Inferior parietal cortex (tissue), 1 donor: ENCODE data around the gene TP53BP1.

ENCODE experiments used
- DNase-seq: peaks from one replicate; pipeline ENCODE4 v3.0.0-alpha.2; 2016; ENCODE audit errors: extremely low spot score

The TP53BP1 gene

GRCh38 chr15:43520138-43520537 lies 27.2 kb upstream of the TP53BP1 start:
- DNase-seq, result no peak

GRCh38 chr15:43519196-43519595 lies 26.2 kb upstream of the TP53BP1 start:
- DNase-seq, result peak; percentile 58

GRCh38 chr15:43518197-43518761 lies 25.3 kb upstream of the TP53BP1 start:
- peak; percentile 73 for DNase-seq

GRCh38 chr15:43517354-43518196 lies 24.6 kb upstream of the TP53BP1 start, which contains the start of gene MAP1A:
MAP1A (plus strand) TSS chr15:43517608; CDS start chr15:43521474, 3,866 bp downstream.
- DNase-seq, result peak; percentile 70

GRCh38 chr15:43516801-43517353 lies 23.9 kb upstream of the TP53BP1 start:
- DNase-seq, result no peak

- DNase-seq, result no peak
These were observed 23.2 kb upstream of the TP53BP1 start for GRCh38 chr15:43516185-43516584.

GRCh38 chr15:43515741-43516140 lies 22.8 kb upstream of the TP53BP1 start:
- no peak for DNase-seq

GRCh38 chr15:43514241-43515057 lies 21.5 kb upstream of the TP53BP1 start:
- DNase-seq, result peak; percentile 69

GRCh38 chr15:43513550-43513949 lies 20.6 kb upstream of the TP53BP1 start:
- no peak for DNase-seq

- no peak for DNase-seq
These were observed 18.3 kb upstream of the TP53BP1 start for GRCh38 chr15:43511012-43511885.

- DNase-seq, result peak; percentile 98
These were observed 17.4 kb upstream of the TP53BP1 start for GRCh38 chr15:43510200-43511011.

- DNase-seq, result no peak
These were observed 16.8 kb upstream of the TP53BP1 start for GRCh38 chr15:43509660-43510199.

GRCh38 chr15:43508991-43509659 lies 16.2 kb upstream of the TP53BP1 start:
- DNase-seq, result no peak

GRCh38 chr15:43508421-43508820 lies 15.5 kb upstream of the TP53BP1 start:
- no peak for DNase-seq

GRCh38 chr15:43505738-43506137 lies 12.8 kb upstream of the TP53BP1 start:
- DNase-seq, result peak; percentile 11

- DNase-seq, result no peak
These were observed 6.7 kb upstream of the TP53BP1 start for GRCh38 chr15:43499635-43500034.

- no peak for DNase-seq
These were observed 6.0 kb upstream of the TP53BP1 start for GRCh38 chr15:43498990-43499389.

GRCh38 chr15:43493703-43494472 lies 932 bp upstream of the TP53BP1 start:
- DNase-seq, result no peak

GRCh38 chr15:43492266-43492665 lies 690 bp downstream of the TP53BP1 start:
- no peak for DNase-seq
